Fibroblast of the conjunctiva (primary cell): Measurements from ENCODE around the gene MEIOSIN.
"Not testable (repeated sequence)": the region's sequence is repeated elsewhere in the genome, so short reads cannot be mapped to it uniquely, and the experiment has no call there.

Experiments used
- DNase-seq: peaks from one replicate; pipeline ENCODE4 v3.0.0-alpha.2; 2010; ENCODE audit warnings: low read depth

Gene MEIOSIN

GRCh38 chr19:45780448-45781213, 47.4 kb downstream of the MEIOSIN start:
- DNase-seq, result no peak

DNA sequence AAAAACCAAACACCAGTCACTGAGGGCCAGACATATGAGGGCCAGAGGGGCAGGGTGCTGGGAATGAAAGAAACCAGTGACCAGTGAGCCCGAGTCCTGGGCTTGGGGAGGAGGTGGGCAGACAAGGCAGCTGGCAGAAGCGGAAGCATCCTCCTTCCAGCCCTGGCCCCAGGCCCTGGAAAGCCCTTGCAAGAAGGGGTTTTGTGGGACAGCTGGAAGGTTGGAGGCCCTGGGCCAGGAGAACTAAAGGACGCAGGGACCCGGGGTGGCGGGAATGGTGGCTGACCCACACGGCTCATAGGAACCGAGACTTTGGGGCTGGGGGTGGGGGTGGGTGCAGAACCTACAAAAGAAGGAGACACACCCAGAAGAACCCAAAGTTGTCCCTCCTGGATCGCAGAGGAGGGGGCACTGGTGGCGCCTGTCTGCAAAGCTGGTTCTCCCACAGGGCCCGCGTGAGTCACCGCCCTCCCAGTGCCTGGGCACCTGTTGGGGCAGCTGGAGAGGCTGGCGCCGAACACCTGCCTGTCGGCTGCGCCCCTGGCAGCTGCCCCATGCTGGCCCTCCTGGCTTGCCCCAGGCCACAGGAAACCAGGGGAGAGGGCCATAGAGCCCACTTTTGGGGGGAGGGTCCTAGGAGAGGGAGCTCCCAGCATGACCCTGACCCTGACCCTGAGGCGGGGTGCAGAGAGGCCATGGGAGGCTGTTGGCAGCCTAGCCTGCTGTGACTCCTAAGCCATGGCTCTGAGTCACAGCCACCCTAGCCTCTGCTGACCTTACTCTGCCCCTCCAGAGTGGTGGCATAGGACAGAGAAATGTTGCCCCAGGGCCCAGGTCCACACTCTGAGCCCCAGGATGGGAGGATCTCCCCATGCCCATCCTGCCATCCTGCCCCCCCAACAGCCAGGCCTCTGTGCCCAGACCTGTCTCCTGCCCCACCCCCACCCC, 48.2 kb downstream of the MEIOSIN start:
- DNase-seq, result no peak

DNA sequence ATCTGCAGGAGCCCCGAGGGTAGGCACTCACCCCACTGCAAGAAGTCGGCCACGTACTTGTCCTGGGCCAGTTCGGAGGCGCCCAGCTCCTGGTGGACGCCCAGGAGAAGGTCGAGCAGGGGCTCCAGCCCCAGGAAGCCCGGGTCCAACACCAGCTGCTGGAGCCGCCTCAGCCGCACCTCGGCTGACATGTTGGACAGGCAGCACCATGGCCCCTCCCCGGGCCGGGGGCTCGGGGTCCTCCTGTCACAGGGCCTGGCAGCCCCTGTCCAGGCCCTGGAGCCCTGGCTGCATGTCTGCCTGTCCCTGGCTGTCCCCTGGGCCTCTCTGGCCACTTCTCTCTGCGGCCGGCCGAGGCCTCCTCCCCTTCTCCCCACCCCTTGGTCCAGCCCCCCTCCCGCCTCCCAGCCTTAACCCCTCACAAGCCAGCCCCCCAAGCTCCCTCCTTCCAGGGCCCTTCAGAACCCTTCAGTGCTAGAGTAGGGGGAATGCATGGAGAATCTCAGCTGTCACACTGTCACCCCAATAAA, 49.0 kb downstream of the MEIOSIN start, which contains the start of gene DMPK:
Gene DMPK, minus strand, starts transcription at position 329 of the 530 bp plus-strand sequence. Its CDS starts 138 bp downstream, at position 191.
- DNase-seq, result no peak

DNA sequence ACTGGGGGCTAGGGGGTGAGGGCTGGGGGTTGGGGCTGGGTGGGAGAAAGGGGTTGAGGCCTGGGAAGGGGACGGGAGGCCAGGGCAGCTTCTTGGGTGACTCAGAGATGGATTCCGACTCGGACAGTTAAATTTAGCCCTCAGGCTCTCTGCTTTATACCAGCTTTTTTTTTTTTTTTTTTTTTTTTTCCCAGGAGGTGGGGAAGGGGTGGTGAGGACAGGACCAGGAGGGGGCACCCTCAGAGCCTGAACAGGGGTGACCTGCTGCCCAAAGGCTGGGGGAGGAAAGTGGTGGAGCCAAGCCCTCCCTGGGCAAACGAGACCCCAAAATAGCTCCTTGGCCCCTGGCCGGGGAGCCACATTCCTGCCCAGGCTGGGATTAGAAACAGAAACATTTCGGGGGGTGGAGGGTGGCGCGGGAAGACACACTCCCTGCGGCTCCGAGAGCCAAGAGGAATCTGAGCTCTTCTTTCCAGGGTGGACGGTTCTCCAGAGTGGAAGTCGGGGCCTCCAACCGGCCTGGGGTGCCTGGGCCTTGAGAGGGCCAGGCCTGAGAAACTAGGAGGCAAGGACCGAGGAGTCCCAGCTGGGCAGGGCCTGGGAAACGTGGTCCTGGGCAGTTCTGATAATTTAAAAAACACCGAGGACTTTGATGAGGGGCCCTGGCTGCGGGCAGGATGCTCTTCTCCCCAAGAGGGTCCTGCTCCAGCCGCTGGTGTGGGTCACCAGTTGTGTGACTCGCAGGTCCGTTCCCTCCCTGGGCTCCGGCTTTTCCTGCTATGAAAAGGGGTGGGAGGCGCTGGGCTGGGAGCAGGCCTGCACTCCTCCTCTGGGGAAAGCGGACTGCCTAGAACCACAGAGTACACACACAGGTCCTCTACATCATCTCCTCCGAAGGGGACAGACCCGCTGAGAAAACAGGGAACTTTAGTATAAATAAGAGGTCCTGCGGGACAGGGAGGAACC, 49.9 kb downstream of the MEIOSIN start:
- DNase-seq, result peak; percentile 60

GRCh38 chr19:45784096-45784495, 50.9 kb downstream of the MEIOSIN start:
- DNase-seq, result no peak

- no peak for DNase-seq
These were observed 51.9 kb downstream of the MEIOSIN start for GRCh38 chr19:45785097-45785496.

- no peak for DNase-seq
These were observed 52.7 kb downstream of the MEIOSIN start for GRCh38 chr19:45785781-45786532.

DNA sequence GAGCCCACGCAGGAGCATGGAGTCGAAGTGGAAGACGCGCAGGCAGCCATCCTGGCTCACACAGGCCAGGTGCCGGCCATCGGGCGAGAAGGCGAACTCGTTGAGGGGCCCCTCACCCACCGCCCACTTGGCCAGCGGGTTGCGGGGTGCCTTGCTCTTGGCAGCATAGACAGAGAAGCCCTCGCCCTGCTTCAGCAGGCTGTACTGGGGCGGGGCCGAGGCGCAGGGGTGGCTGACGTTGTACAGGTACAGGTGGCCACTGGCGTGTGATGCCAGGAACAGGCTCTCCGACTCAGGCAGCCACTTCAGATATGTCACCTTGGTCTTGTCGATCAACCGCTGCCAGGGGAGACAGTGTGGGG, 53.3 kb downstream of the MEIOSIN start:
- no peak for DNase-seq

DNA sequence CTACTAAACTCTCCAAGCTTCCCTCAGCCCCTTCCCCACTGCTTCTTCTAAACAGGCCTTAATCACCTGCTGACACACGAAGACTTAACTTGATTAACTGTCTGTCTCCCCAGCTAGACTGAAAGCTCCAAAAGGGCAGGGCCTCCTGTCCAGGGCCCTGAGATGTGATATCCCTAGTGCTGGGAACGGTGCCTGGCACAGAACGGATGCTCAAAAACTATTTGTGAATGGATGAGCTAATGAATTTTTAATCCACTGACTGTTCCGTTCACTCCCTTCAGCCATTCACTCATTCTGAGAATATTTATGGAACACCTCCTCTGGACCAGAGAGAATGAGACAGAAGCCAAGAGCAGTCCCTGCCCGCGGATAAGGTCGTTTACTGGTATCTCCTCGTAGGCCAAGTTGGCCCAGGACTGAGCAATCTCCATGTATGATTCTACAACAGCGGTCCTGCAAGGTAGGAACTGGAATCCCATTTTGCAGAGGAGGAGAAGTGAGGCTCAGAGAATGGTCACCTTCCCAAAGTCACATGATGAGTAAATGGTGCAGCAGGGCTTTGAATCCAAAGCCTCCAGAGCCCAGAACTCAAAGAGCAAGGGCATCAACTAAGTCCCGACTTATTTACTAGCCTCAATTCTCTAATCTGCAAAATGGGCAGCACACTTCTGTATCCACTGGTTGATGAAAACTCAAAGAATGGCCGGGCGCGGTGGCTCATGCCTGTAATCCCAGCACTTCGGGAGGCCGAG, 56.0 kb downstream of the MEIOSIN start:
- DNase-seq, result no peak

GRCh38 chr19:45790942-45791341, 57.7 kb downstream of the MEIOSIN start:
- DNase-seq, result no peak

DNA sequence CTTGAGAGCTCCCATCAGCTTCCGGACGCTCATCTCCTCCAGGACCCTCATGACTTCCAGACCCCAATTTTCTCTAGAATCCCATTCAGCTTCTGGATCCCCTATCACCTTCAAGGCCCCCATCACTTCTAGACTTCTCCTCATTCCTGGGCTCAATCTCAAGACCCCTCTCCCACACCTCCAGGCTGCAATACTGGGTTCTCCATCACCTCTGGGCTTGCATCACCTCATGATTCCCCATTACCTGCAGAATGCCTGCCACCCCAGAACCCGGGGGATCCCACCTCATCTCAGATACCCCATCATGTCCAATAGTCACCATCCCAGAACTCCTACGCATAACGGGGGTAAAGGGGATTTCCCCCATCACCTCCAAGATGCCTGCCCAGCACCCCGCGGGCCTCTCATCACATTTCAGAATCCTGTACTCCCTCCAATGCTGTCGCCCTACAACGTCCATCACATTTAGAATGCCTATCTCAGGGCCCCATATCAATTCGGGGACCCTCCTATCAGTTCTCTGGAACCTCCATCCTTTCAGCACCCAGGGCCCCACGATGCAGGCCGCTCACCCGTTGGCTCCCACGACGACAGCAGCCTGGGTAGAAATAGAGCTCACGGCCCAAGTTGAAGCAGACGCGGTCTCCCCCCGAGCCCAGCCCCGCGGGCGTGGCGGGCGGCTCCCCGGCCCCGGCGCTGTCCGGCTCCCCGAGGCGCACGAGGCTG, 58.7 kb downstream of the MEIOSIN start:
- DNase-seq, result no peak

DNA sequence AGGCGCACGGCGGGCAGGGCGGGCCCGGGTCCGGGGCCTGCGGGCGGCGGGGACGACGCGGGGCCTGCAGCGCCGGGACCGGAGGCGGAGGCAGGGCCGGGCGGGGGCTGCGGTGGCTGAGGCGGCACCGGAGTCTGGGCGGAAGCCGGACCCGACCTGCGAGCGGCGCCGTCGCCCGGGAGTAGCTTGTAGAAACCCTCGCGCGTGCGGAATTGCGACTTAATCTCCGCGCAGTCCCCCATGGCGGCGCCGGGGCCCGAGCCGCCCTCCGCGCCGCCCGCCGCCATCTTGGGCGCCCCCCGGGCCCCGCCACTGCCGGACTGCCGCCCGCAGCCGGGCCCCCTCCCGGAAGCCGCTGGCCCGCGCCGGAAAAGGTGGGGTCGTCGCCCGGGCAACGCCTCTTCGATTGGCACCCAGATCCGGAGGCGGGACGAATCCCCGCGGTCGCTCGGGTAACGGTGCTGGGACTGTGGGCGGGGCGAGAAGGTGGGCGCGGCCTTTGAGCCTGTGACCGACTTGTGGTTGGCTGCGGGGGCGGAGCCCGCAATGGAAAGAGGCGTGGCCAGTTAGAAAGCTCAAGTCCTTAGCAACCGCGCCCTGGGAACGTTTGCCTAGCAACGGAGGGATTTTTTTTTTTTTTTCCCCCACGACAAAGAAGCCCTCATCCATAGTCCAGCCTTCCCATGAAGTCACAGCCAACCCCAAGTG, 59.4 kb downstream of the MEIOSIN start, which contains the start of gene DMWD:
Gene DMWD, minus strand, starts transcription at position 376 of the 708 bp plus-strand sequence. Its CDS starts 89 bp downstream, at position 287.
- DNase-seq, result peak; percentile 99

DNA sequence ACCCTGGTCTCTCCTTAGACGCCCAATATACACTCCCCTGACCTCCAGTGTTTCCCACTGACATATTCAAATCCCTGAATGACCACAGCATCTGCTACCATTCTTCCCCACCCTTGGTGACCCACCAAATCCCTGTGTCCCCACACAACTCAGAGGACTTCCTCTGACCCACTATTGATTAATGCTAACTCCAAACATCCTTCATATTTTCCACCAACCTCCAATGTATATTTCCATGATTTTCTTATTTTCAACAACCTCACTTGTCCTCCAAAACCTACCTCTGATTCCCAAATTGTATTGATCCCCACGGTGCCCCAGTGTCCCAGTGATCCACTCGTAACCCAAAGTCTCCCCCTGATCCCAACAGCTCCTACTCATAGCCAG, 59.9 kb downstream of the MEIOSIN start:
- no peak for DNase-seq

DNA sequence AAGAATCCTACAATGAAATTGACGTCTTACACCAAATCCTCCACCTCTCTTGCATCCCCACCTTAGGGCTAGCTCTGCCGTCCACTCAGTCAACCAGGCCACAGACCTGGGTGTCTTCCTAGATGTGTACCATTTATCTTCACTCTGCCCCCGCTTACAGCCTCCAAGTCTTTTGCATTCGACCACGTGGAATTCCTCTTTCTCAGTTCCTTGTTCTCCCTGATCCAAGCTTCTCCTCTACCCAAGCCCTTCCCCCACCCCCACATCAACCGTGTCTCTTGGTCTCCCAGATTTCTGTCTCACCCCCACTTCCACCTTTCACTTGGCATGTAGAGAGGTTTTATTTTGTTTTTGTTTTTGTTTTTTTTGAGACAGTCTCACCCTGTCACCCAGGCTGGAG, 60.6 kb downstream of the MEIOSIN start:
- DNase-seq, result no peak

DNA sequence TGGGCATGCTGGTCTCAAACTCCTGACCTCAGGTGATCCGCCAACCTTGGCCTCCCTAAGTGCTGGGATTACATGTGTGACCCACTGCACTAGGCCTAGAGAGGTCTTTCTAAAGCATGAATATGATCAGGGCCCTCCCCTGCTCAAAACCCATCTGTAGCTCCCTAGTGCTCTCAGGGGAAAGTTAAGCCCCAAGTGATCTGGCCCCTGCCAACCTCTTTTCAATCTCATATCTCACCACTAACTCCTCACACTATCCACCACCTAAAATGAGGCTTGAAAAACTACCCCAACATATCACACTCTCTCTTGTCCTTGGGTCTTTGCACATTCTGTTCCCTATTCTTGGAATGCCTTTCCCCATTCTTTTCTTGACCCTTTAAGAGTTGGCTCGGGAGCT, 61.4 kb downstream of the MEIOSIN start:
- DNase-seq, result no peak

- peak; percentile 39 for DNase-seq
These were observed 65.8 kb downstream of the MEIOSIN start for GRCh38 chr19:45798995-45799517.

DNA sequence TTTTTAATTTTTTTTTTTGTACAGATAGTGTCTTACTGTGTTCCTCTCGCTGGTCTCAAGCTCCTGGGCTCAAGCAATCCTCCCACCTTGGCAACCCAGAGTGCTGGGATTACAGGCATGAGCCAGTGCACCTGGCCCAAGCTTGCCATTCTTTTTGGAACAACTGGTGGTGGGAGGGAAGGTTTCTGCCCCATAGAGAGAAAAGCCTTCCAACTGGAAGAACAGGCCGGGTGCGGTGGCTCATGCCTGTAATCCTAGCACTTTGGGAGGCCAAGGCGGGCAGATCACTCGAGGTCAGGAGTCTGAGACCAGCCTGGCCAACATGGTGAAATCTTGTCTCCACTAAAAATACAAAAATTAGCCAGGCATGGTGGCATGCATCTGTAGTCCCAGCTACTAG, 66.3 kb downstream of the MEIOSIN start:
- not testable (repeated sequence) for DNase-seq

- no peak for DNase-seq
These were observed 66.9 kb downstream of the MEIOSIN start for GRCh38 chr19:45800070-45800553.
